HG02973 (cell line): Measurements from ENCODE around the gene STK16.
A peak's percentile ranks its signal among the peaks of the same experiment; 100 is the strongest.
"Not testable (repeated sequence)": the region's sequence is repeated elsewhere in the genome, so short reads cannot be mapped to it uniquely, and the experiment has no call there.

Experiments
- ATAC-seq: cut with Tn5 transposase; IDR thresholded peaks from one replicate; pipeline ENCODE4 v1.9.1; 2021; ENCODE audit warnings: moderate library complexity; ENCODE audit not compliant: unreplicated experiment

STK16 gene

GRCh38 chr2:219286436-219287115 is 41.3 kb downstream of the STK16 start:
- no peak for ATAC-seq

GRCh38 chr2:219287116-219287440 is 41.8 kb downstream of the STK16 start:
- ATAC-seq, result not testable (repeated sequence)

GRCh38 chr2:219287580-219288265 is 42.4 kb downstream of the STK16 start:
- no peak for ATAC-seq

GRCh38 chr2:219289195-219289536 is 43.9 kb downstream of the STK16 start:
- ATAC-seq, result no peak

- no peak for ATAC-seq
Measured at GRCh38 chr2:219289537-219290361, 44.5 kb downstream of the STK16 start.

- ATAC-seq, result no peak
Measured at GRCh38 chr2:219290381-219291171, 45.3 kb downstream of the STK16 start.

- no peak for ATAC-seq
Measured at GRCh38 chr2:219291394-219291793, 46.1 kb downstream of the STK16 start.

- ATAC-seq, result no peak
Measured at GRCh38 chr2:219291910-219292490, 46.7 kb downstream of the STK16 start.

- no peak for ATAC-seq
Measured at GRCh38 chr2:219292616-219293015, 47.3 kb downstream of the STK16 start.

GRCh38 chr2:219293736-219294231 is 48.5 kb downstream of the STK16 start:
- ATAC-seq, result no peak

GRCh38 chr2:219294356-219295351 is 49.4 kb downstream of the STK16 start:
- peak; percentile 82 for ATAC-seq

GRCh38 chr2:219296142-219296541 is 50.9 kb downstream of the STK16 start:
- ATAC-seq, result no peak

- ATAC-seq, result no peak
Measured at GRCh38 chr2:219296631-219297391, 51.5 kb downstream of the STK16 start.

GRCh38 chr2:219297766-219298456 is 52.6 kb downstream of the STK16 start:
- ATAC-seq, result no peak

GRCh38 chr2:219298759-219299371 is 53.6 kb downstream of the STK16 start:
- peak; percentile 46 for ATAC-seq

GRCh38 chr2:219299372-219299760 is 54.1 kb downstream of the STK16 start:
- ATAC-seq, result no peak
